Kidney capillary endothelial cell (primary cell): ENCODE data around the gene TPBG.
"Not testable (repeated sequence)": the region's sequence is repeated elsewhere in the genome, so short reads cannot be mapped to it uniquely, and the experiment has no call there.

Source experiments
- DNase-seq: peaks from one replicate; pipeline ENCODE4 v3.0.0-alpha.2; 2018; ENCODE audit warnings: low spot score

TPBG gene

DNA sequence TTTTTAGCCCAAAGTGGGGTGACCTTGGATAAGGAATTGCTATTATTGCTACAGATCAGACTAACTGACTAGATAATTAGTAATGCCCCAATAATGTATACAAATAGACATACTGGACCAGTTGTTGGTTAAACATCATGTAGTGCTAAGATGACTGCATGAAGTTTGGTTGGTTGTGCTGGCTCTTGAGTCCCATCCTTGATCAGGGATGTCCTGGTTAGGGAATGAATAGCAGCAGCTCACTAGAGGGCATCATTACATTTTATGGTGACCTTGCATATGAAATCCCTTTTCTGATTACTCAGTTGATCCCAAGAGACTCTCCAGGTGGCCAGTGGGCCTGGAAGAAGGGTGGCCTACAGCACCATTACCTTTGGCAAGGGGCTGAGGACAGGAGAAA lies 10.9 kb downstream of the TPBG start:
- DNase-seq = no peak

DNA sequence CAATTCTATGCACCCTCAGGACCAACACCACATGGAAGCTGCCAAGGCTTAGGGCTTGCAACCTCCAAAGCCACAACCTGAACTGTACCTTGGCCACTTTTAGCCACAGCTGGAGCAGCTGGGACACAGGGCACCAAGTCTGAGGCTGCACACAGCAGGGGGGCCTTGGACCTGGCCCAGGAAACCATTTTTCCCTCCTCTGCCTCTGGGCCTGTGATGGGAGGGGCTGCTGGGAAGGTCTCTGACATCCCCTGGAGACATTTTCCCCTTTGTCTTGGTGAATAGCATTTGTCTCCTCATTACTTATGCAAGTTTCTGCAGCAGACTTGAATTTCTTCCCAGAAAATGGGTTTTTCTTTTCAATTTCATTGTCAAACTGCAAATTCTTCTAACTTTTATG lies 13.0 kb downstream of the TPBG start:
- DNase-seq = no peak

- DNase-seq = no peak
Measured at GRCh38 chr6:82380566-82381185, 17.1 kb downstream of the TPBG start.

GRCh38 chr6:82381278-82381677 lies 17.7 kb downstream of the TPBG start:
- no peak for DNase-seq

GRCh38 chr6:82385102-82385501 lies 21.5 kb downstream of the TPBG start:
- no peak for DNase-seq

DNA sequence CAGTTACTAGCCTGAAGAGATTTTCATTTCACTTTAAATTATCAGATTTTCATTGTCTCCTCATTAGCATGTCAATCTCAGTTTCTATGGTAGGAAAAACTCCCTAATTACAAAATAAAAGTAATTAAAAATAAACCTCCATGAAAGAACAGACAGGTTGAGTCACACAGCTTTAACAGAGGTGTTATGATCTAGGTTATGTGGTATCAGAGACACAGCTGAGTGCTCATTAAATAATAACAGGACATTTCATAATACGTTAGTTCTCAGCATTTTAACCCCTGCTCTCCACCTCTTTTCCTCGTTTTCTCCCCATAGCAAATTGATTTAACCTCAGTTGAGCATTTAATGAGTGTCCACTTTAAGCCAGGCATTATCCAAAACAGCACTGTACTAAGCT lies 21.9 kb downstream of the TPBG start:
- DNase-seq = no peak

DNA sequence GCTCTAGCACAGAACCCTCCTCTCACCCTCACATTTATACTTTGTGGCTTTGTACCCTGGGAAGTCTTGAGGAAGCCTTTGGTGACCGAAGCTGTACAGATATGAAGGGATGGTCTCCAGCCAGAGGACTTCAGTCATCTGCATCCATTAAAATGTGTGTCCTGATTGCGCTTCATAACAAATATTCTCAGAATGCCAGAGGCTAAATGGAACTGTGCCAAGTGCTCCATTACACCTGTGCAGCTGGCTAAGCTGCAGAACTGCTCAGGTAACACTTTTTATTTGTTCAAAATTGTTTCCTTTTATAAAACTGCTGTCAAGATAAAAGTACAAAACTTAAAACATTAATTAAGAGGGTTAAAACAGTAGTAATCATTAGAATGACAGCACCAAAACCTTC lies 22.3 kb downstream of the TPBG start:
- no peak for DNase-seq

DNA sequence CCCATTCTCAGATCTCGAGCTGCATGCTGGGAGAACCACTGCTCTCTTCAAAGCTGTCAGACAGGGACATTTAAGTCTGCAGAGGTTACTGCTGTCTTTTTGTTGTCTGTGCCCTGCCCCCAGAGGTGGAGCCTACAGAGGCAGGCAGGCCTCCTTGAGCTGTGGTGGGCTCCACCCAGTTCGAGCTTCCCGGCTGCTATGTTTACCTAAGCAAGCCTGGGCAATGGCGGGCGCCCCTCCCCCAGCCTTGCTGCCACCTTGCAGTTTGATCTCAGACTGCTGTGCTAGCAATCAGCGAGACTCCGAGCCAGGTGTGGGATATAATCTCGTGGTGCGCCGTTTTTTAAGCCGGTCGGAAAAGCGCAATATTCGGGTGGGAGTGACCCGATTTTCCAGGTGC lies 31.2 kb downstream of the TPBG start:
- not testable (repeated sequence) for DNase-seq

DNA sequence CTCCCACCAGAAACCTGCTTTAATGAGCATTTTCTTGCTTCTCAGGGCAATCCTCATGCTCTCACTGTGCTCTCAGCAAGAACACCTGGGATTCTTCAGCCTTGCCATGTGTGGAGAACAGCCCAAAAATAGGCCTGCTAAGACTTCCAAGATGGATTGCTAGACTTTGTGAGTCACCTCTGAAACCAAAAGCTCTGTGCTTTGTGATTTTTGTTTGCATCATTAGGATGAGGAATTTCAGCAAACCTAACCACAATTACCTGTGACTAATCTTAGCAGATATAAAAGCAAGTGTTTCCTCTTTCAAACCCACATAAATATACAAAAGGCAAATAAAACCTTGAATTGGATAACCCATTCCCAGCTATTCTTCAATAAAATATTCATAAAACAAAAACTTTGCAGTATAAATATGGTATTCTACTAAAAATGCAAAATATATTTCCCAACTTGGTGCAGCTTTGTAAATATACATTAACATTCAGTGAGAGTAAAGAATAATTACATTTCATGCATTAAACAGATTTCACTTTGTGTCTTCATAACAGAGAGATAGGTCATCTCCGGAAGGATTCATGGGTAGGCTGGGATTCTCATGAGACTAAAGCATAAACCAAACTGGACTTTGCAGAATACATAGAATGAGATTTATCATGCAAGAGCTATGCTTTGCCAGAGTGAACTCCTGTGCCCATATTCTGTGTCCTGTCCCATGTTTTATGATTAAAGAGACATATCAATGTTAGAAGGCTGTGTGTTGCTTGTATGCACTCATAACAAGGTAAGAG lies 33.5 kb downstream of the TPBG start:
- no peak for DNase-seq

DNA sequence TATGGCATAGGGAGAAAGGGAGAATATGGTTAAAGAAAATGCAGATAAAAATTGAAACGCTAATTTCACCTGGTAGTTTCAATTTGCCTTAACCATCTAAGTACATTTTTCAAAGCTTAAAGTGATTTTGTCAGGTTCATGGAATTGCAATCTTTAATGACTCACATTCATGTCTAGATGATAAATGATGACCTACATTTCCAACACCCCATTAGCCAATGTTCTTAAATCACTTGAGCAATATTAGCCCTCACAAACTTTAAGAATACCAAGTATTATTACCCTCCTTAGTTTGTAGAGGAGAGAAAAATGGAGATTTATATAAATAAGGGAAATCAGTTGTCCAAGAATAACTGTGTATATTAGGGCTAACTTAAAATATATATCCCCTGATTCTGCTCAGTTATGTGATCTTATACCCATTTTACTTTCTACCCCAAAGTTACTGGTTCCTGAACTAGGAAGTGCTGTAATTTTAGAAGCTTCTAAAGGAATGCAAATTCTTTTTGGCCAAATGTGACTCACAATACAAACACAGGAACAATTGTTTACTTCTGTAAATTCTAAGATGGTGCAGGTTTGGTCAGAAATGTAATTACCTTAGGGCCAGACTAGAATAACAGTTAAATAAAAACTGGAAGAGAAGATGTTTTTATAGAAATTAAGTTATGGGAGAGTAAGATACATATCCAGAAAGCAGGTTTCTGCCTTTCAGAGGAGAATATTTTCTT lies 34.5 kb downstream of the TPBG start:
- no peak for DNase-seq

GRCh38 chr6:82408952-82409431 lies 45.4 kb downstream of the TPBG start:
- no peak for DNase-seq

GRCh38 chr6:82410151-82410648 lies 46.6 kb downstream of the TPBG start:
- DNase-seq = no peak

DNA sequence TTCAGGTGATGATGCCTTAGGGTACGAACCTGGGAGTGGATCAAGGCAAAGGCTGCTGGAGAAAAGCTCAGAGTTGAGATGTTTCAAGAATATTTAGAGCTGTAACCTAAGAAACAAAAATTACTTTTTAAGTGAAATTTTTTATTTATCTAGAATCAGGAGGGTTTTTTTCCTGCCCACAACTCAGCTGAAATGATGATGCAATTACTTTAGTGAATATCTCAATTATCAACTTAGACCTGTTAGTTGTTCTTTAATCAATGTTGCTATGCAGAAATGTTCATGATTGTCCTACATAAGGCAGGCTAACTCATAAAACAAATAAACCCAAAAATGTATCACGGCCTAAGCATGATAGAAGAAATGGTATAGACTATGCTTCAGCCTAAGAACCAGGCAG lies 50.3 kb downstream of the TPBG start:
- DNase-seq = no peak

GRCh38 chr6:82415820-82416219 lies 52.2 kb downstream of the TPBG start:
- no peak for DNase-seq

DNA sequence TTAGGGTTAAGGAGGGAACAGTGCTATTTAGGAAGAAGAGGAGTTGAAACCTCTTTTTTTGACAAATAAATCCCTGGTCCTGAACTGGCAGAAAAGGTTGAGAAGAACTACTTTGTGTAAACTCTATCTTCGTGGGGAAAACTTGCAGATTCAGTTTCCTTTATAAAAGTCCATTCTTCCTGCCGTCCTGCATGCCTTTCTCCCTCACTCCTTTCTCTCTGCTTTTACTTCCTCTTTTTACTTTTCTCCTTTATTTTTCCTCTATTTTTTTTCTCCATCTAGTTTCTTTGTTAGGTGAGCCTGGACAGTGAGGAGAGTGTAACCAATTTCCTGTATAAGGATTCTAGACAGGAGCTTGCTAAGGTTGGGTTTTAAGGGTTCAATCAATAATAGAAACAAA lies 52.7 kb downstream of the TPBG start:
- no peak for DNase-seq
